GM18505 (cell line): ENCODE results near the gene BCL2L13.

Experiments used
- ATAC-seq: cut with Tn5 transposase; IDR thresholded peaks from one replicate; pipeline ENCODE4 v1.9.1; 2021; ENCODE audit not compliant: unreplicated experiment
- POLR2A ChIP-seq: IDR thresholded peaks from 4 replicates; pipeline ENCODE4 v1.6.1; 2011; ENCODE audit warnings: borderline replicate concordance; ENCODE audit not compliant: insufficient read depth, insufficient read length; ENCODE audit errors: extremely low read depth

Gene BCL2L13

GRCh38 chr22:17733466-17733865 lies 94.9 kb downstream of the BCL2L13 start:
- TF ChIP-seq POLR2A, result no peak
- no peak for ATAC-seq

GRCh38 chr22:17734187-17734586 lies 95.6 kb downstream of the BCL2L13 start:
- no peak for ATAC-seq
- TF ChIP-seq POLR2A, result no peak

- no peak for TF ChIP-seq POLR2A
- ATAC-seq, result no peak
These were observed 100.0 kb downstream of the BCL2L13 start for GRCh38 chr22:17738386-17739128.

GRCh38 chr22:17739196-17739975 lies 100.8 kb downstream of the BCL2L13 start:
- TF ChIP-seq POLR2A, result no peak
- ATAC-seq, result no peak

GRCh38 chr22:17741866-17742526 lies 103.4 kb downstream of the BCL2L13 start:
- no peak for ATAC-seq
- TF ChIP-seq POLR2A, result no peak

- ATAC-seq, result no peak
- TF ChIP-seq POLR2A, result no peak
These were observed 104.0 kb downstream of the BCL2L13 start for GRCh38 chr22:17742527-17742902.

- no peak for TF ChIP-seq POLR2A
- ATAC-seq, result no peak
These were observed 105.3 kb downstream of the BCL2L13 start for GRCh38 chr22:17743661-17744411.

GRCh38 chr22:17744430-17744829 lies 105.9 kb downstream of the BCL2L13 start:
- ATAC-seq, result no peak
- TF ChIP-seq POLR2A, result no peak

- ATAC-seq, result no peak
- TF ChIP-seq POLR2A, result no peak
These were observed 108.4 kb downstream of the BCL2L13 start for GRCh38 chr22:17746916-17747315.

- TF ChIP-seq POLR2A, result no peak
- ATAC-seq, result no peak
These were observed 110.2 kb downstream of the BCL2L13 start for GRCh38 chr22:17748555-17749353.

GRCh38 chr22:17749605-17750395 lies 111.2 kb downstream of the BCL2L13 start:
- TF ChIP-seq POLR2A, result no peak
- ATAC-seq, result no peak

GRCh38 chr22:17751596-17751995 lies 113.0 kb downstream of the BCL2L13 start:
- ATAC-seq, result no peak

GRCh38 chr22:17753401-17753989 lies 114.9 kb downstream of the BCL2L13 start:
- no peak for ATAC-seq
- TF ChIP-seq POLR2A, result no peak

More at GRCh38 chr22:17751596-17751995, 113.0 kb downstream of the BCL2L13 start:
- no peak for TF ChIP-seq POLR2A
